HG03280 (cell line): Measurements from ENCODE around the gene ZNF799.
"Not testable (repeated sequence)": the region's sequence is repeated elsewhere in the genome, so short reads cannot be mapped to it uniquely, and the experiment has no call there.

Experiments used
- ATAC-seq: cut with Tn5 transposase; IDR thresholded peaks from one replicate; pipeline ENCODE4 v1.9.1; 2021; ENCODE audit warnings: mild to moderate bottlenecking, moderate library complexity; ENCODE audit not compliant: unreplicated experiment

ZNF799 gene

GRCh38 chr19:12364391-12365235 is 36.5 kb downstream of the ZNF799 start:
- no peak for ATAC-seq

GRCh38 chr19:12362236-12362635 is 38.8 kb downstream of the ZNF799 start:
- ATAC-seq: not testable (repeated sequence)

GRCh38 chr19:12353375-12353774 is 47.7 kb downstream of the ZNF799 start:
- no peak for ATAC-seq

- ATAC-seq: no peak
These were observed 50.2 kb downstream of the ZNF799 start for GRCh38 chr19:12350890-12351197.

GRCh38 chr19:12350185-12350889 is 50.7 kb downstream of the ZNF799 start:
- no peak for ATAC-seq

GRCh38 chr19:12346896-12347295 is 54.2 kb downstream of the ZNF799 start:
- ATAC-seq: no peak

- no peak for ATAC-seq
These were observed 55.9 kb downstream of the ZNF799 start for GRCh38 chr19:12345197-12345596.
